Psoas muscle (tissue), 8 donors: Measurements from ENCODE around the gene BTBD7. TPM values are rescaled to one million over a fixed set of nuclear protein-coding genes. Genes with fewer than 3 reads are reported as not detected.

Experiments
- ATAC-seq, 4 donors: fragments of 200-7000 bp; cut with Tn5 transposase; one replicate each; pipeline ENCODE4 v1.9.1; 2020; ENCODE audit warnings: moderate library complexity in 3 of 4, mild to moderate bottlenecking in 2 of 4
- DNase-seq, 2 donors: peaks; one replicate each; pipeline ENCODE4 v3.0.0-alpha.2; 2020
- H3K27ac ChIP-seq: fragments of 200-600 bp; one replicate; pipeline ENCODE4 v1.8.0; 2022
- H3K27me3 ChIP-seq, 3 donors: fragments of 200-600 bp in 1 of 3; one replicate each; pipeline versions ENCODE4 v1.6.1 to v1.8.0; 2013 to 2022; ENCODE audit warnings: low read length in 2 of 3, mild to moderate bottlenecking in 2 of 3, moderate library complexity in 1 of 3; ENCODE audit not compliant: insufficient read depth in 3 of 3
- H3K36me3 ChIP-seq, 2 donors: fragments of 200-600 bp in 1 of 2; one replicate each; pipeline versions ENCODE4 v1.6.1 to v1.8.0; 2013 to 2022; ENCODE audit warnings: low read depth in 1 of 2, mild to moderate bottlenecking in 1 of 2, moderate library complexity in 1 of 2; ENCODE audit not compliant: insufficient read depth in 1 of 2
- H3K4me1 ChIP-seq: fragments of 200-600 bp; one replicate; pipeline ENCODE4 v1.8.0; 2022
- H3K4me3 ChIP-seq: fragments of 200-600 bp; one replicate; pipeline ENCODE4 v1.8.0; 2022; ENCODE audit warnings: mild to moderate bottlenecking
- H3K9me3 ChIP-seq: fragments of 200-600 bp; one replicate; pipeline ENCODE4 v1.8.0; 2022
- CTCF ChIP-seq: fragments of 200-600 bp; IDR thresholded peaks from one replicate; pipeline ENCODE4 v1.8.0; 2022; ENCODE audit warnings: antibody characterized with exemption
- WGBS, 3 donors: extraction: QIAGEN DNeasy Blood & Tissue Kit; methylation state at CpG; one replicate each; pipeline versions ENCODE4 v1.1.6 to v1.1.7; 2013; 5-methylcytosine and 5-hydroxymethylcytosine counted together
- intact Hi-C, 2 donors: fragments of 100-400 bp; cut with DNase I; formaldehyde crosslinking; loops; one replicate each; pipeline versions ENCODE4 v1.11.0 to v1.14.2; 2022
- polyA plus RNA-seq, 3 donors: library from polyadenylated mRNA; stranded (reverse); fragments of 200-250 nt; gene quantifications; one replicate each; pipeline ENCODE4 v1.2.3, GENCODE V29; 2013
- total RNA-seq, 4 donors: library from RNA; stranded (reverse); fragmentation: NEBNext Ultra II Directional in 2 of 4; extraction: Animal tissue kit (Norgen Biotek cat#: 25700) in 2 of 4; gene quantifications; one replicate each; pipeline versions ENCODE4 v1.2.1 to v1.2.4, GENCODE V29; 2021 to 2023
- donor health status: healthy with polysubstance abuse.
- donor health status: DM: no; HTN: no; CAD: no; lungs with moderate emphysema.
- donor health status: Bipolar disorder and iron deficiency.
- donor health status: healthy.
- donor health status: DM: yes; HTN: yes; CAD: no.
- donor health status: DM: no; HTN: no; CAD: no.
- donor health status: DM: no; HTN: no; CAD: no.
- donor health status: DM: yes; HTN: yes; CAD: no.

The BTBD7 gene
- total and polyA plus RNA-seq, 7 donors: 6.0 to 24.9 (median 18.9) TPM

DNA sequence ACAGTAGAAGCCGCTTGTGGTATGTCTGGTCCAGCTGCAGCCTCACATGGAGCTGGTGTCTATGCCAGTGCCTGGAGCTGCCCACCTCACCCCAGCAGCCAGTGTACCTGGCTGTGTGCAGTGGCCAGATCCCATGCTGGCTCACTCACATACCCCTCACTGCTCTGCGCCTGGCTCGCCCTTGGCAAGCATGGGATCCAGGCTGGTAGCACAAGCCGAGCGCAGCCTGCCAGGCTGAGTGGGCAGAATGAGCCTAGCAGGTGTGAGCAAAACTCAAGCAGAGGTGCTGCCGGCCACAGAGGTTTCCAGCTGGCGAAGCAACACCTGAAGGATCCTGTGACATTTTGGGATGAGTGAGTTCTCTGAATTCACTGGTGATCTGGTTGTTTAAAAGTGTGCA lies 5.0 kb upstream of the BTBD7 start:
- no peak for TF ChIP-seq CTCF
- H3K27ac ChIP-seq: no peak overlapping the region
- H3K27me3 ChIP-seq: no peaks in the 10 kb centered on the region
- H3K4me3 ChIP-seq: no peak overlapping the region
- ATAC-seq (no peak), DNase-seq (no peak)
- peaks cover 5% of the 10 kb centered on the region for H3K4me1 ChIP-seq
- peaks cover 0 to 7% of the 10 kb centered on the region in 2 donors for H3K36me3 ChIP-seq
- 97 to 99% (median 97%) methylated on average over 7 of the region's 7 CpGs for WGBS, 3 donors
- H3K9me3 ChIP-seq: peaks cover 6% of the 10 kb centered on the region
- intact Hi-C loops: loop anchor here (10.0 kb wide), 2 partner anchors 133 to 223 kb away; partner anchors contain the start of genes GON7 (in 1 of the 2), ITPK1 (in 1 of the 2) and UBR7 (in 1 of the 2)

GRCh38 chr14:93337143-93337753 lies 4.4 kb upstream of the BTBD7 start:
- TF ChIP-seq CTCF: no peak
- Histone ChIP-seq H3K27ac (no peak overlapping the region), H3K27me3 (no peaks in the 10 kb centered on the region), H3K36me3 (peaks cover 0 to 7% of the 10 kb centered on the region in 2 donors), H3K4me3 (no peak overlapping the region), H3K9me3 (peaks cover 6% of the 10 kb centered on the region), H3K4me1 (peaks cover 5% of the 10 kb centered on the region)
- ATAC-seq (no peak), DNase-seq (no peak)
- intact Hi-C loops: loop anchor here (10.0 kb wide), 2 partner anchors 132 to 222 kb away; partner anchors contain the start of genes GON7 (in 1 of the 2), ITPK1 (in 1 of the 2) and UBR7 (in 1 of the 2)
- 92 to 97% (median 96%) methylated on average over 4 of the region's 4 CpGs for WGBS, 3 donors

DNA sequence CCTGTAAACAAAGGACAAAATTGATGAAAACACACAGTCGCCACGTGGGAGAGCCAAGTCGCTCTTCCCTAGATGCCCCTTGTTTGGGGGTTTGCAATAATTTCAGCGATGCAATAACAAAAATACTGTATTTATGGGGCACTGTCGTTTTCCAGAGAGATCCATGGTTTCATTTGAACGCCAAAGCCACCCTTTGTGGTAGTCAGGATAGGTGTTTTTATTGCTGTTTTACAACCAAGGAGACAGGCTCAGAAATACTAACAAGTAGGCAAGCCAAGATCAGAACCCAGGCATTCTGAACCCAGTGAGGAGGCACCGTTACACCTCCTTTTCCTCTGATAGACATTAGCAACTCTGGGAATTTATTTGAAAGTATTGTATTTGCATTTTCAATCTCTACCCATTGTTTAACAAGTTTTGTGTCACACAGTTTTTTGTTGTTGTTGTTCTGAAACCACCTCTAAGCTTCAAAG lies 831 bp upstream of the BTBD7 start:
- Histone ChIP-seq H3K27me3 (no peaks in the 10 kb centered on the region), H3K36me3 (peaks cover 0 to 7% of the 10 kb centered on the region in 2 donors), H3K9me3 (peaks cover 6% of the 10 kb centered on the region), H3K4me3 (peak overlapping the region; percentile 95), H3K27ac (peak overlapping the region; percentile 97), H3K4me1 (peaks cover 27% of the 10 kb centered on the region)
- TF ChIP-seq CTCF: no peak
- intact Hi-C loops: loop anchor here (10.0 kb wide), 2 partner anchors 129 to 219 kb away; partner anchors contain the start of genes GON7 (in 1 of the 2), ITPK1 (in 1 of the 2) and UBR7 (in 1 of the 2)
- ATAC-seq: no peak
- DNase-seq: no peak
- 5 to 7% (median 5%) methylated on average over 7 of the region's 7 CpGs for WGBS, 3 donors

- DNase-seq (peak; percentile 63 to 77), ATAC-seq (peak; percentile 71 to 76 (median 72))
- intact Hi-C loops: loop anchor here (10.0 kb wide), 2 partner anchors 128 to 218 kb away; partner anchors contain the start of genes GON7 (in 1 of the 2), ITPK1 (in 1 of the 2) and UBR7 (in 1 of the 2)
- Histone ChIP-seq H3K27me3 (no peaks in the 10 kb centered on the region), H3K4me3 (peak overlapping the region; percentile 95), H3K9me3 (peaks cover 6% of the 10 kb centered on the region), H3K36me3 (peaks cover 0 to 7% of the 10 kb centered on the region in 2 donors), H3K4me1 (peaks cover 30% of the 10 kb centered on the region), H3K27ac (peak overlapping the region; percentile 97)
- no peak for TF ChIP-seq CTCF
- 0 to 1% (median 1%) methylated on average over 23 to 61 of the region's 61 CpGs for WGBS, 3 donors
Observed at GRCh38 chr14:93332397-93332852, 411 bp downstream of the BTBD7 start.
